T-helper 2 cell treated with Interferon-gamma antibody and Interleukin-4, amounts not matched to agents 5 μg/mL and 100 μg/mL, for 36 hours (primary cell): Measurements from ENCODE around the gene RRP36.

Source experiments
- DNase-seq: peaks from one replicate; pipeline ENCODE4 v3.0.0; 2021; ENCODE audit warnings: low spot score
- H3K27ac Mint-ChIP-seq: one replicate; pipeline ENCODE4 v1.8.0; 2021; ENCODE audit warnings: mild to moderate bottlenecking, mixed read lengths
- H3K27me3 Mint-ChIP-seq: one replicate; pipeline ENCODE4 v1.8.0; 2021; ENCODE audit warnings: low read depth, mixed read lengths
- H3K36me3 Mint-ChIP-seq: one replicate; pipeline ENCODE4 v1.8.0; 2021; ENCODE audit warnings: low read depth, mixed read lengths
- H3K4me1 Mint-ChIP-seq: one replicate; pipeline ENCODE4 v1.8.0; 2021; ENCODE audit warnings: low read depth, mixed read lengths
- H3K4me3 Mint-ChIP-seq: one replicate; pipeline ENCODE4 v1.8.0; 2022; ENCODE audit warnings: mild to moderate bottlenecking, moderate library complexity, mixed read lengths
- H3K9me3 Mint-ChIP-seq: one replicate; pipeline ENCODE4 v1.8.0; 2021; ENCODE audit warnings: mixed read lengths

RRP36 gene

DNA sequence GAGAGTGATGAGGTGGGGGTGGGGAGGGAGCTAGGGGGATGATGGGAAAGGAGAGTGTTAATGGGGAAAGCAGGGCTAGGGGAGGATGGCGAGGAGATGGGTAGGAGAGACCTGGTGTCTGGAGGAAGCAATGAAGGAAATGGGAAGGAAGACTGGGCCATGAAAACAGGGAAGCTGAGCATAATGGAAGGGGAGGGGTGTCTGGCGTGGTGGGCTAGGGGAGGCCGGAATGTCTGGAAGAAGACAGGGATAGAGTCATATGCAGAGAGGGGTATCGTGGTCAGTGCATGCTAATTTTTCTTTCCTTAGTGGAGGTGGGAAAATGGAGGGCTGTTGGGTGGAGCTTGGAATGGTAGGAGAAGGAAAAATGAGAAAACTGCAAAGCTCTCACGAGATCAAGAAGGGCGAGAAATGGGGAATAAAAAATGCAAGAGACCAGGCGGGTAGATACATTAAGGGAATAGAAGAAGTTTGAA is 7.0 kb upstream of the RRP36 start:
- no peaks in the 10 kb centered on the region for H3K27me3 Mint-ChIP-seq
- H3K9me3 Mint-ChIP-seq: no peaks in the 10 kb centered on the region
- H3K27ac Mint-ChIP-seq: peak overlapping the region; percentile 92
- peak overlapping the region; percentile 97 for H3K4me3 Mint-ChIP-seq
- peaks cover 59% of the 10 kb centered on the region for H3K36me3 Mint-ChIP-seq
- no peak for DNase-seq
- peaks cover 34% of the 10 kb centered on the region for H3K4me1 Mint-ChIP-seq

DNA sequence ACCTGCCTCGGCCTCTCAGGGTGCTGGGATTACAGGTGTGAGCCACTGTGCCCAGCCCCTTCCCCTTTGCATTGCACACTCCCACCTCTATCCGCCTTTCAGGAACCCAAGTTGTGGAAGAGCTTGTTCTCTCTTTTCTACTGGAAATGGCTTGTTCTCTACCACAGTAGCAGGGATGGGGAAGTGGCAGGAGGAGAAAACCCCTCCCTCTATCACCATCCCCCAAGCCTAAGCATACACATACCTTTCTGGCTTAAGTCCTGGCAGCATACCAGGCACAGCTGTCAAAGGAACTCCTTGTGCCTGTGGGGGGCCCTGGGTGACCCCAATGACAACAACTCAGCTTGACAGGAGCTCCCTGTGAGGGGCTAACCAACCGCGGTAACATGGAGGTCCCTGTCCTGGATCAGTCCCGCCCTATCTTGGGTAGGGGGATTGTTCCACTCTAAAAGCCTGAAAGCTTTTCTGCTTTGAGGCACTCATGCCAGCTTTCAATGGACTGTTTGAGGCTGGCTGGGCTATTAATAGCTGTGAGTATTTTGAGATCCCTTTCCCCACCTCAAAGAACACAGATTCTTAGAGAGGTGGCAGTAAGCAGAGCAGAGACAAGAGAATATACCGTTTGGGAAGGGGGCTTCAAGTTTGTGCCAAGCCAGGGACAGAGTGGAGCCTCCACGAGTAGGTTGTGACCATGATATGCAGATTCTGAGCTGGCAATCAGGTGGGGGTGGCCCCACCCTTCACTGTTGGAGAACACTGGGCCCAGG is 5.1 kb upstream of the RRP36 start:
- peaks cover 56% of the 10 kb centered on the region for H3K36me3 Mint-ChIP-seq

DNA sequence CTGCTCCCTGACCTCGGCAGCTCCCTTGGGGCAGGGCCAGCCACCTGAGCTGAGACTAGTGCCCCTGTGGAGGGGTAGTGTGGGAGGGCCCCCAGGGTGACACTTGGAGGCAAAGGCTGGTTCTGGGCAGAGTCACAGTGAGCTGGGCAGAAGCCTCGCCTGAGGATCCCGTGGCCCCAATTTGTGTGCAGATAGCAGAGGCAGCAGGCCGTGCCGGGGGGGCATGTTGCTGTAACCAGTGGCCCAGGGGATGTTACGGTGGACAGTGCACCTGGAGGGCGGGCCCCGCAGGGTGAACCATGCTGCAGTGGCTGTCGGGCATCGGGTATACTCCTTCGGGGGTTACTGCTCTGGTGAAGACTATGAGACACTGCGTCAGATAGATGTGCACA is 4.5 kb upstream of the RRP36 start:
- Mint-ChIP-seq H3K36me3 (peaks cover 53% of the 10 kb centered on the region), H3K27ac (no peak overlapping the region), H3K27me3 (no peaks in the 10 kb centered on the region), H3K9me3 (no peaks in the 10 kb centered on the region), H3K4me3 (no peak overlapping the region), H3K4me1 (peaks cover 35% of the 10 kb centered on the region)
- DNase-seq: no peak

More for the DNA sequence above, 5.1 kb upstream of the RRP36 start:
- no peak for DNase-seq
- no peaks in the 10 kb centered on the region for H3K9me3 Mint-ChIP-seq
- peaks cover 35% of the 10 kb centered on the region for H3K4me1 Mint-ChIP-seq
- H3K27ac Mint-ChIP-seq: peak overlapping the region; percentile 23
- peak overlapping the region; percentile 64 for H3K4me3 Mint-ChIP-seq
- H3K27me3 Mint-ChIP-seq: no peaks in the 10 kb centered on the region

DNA sequence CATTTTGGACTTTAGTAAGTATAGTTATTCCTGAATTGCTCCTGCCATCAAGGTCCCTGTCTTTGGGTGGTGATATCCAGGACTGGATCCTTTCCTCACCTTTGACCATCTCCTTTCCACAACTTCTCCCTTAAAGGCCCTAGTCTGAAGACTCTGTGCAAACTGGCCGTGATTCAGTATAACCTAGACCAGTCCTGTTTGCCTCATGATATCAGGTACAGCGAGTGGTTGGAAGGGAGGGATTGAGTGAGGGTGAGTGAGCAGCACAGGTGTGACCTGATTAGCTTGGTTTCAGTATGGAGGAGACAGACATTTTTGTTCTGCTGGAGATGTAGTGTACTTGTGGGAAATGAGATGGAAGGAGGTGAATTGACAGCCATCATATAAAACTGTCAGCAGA is 2.3 kb upstream of the RRP36 start:
- H3K9me3 Mint-ChIP-seq: no peaks in the 10 kb centered on the region
- H3K27ac Mint-ChIP-seq: peak overlapping the region; percentile 62
- peaks cover 47% of the 10 kb centered on the region for H3K36me3 Mint-ChIP-seq
- no peak for DNase-seq
- peaks cover 24% of the 10 kb centered on the region for H3K4me1 Mint-ChIP-seq
- peak overlapping the region; percentile 45 for H3K4me3 Mint-ChIP-seq
- H3K27me3 Mint-ChIP-seq: no peaks in the 10 kb centered on the region

DNA sequence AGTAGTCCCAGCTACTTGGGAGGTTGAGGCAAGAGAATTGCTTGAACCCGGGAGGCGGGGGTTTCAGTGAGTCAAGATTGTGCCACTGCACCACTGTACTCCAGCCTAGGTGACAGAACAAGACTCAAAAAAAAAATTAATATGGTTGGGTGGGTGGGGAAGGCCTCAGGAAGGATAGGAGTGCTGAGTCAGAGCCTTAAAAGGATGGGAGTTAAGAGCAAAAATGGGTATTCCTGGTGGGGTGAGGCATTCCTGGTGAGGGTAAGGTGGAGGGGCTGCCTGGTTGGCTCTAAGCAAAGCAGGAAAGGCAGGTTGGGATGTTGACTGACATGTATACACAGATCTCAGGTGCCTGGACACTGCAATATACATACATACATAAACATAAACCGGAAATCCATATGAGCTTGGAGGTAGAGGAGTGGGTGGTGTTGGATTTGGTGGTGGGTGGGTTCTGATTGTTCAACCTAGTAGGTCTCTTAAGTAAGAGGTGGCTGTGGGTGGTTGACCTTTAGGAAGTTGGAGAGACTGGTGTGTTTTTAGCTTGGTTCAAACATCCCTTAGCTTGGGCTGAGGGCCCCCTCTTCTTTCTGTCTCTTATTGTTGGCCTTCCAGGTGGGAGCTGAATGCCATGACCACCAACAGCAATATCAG is 1.2 kb upstream of the RRP36 start:
- H3K9me3 Mint-ChIP-seq: no peaks in the 10 kb centered on the region
- H3K4me1 Mint-ChIP-seq: peaks cover 20% of the 10 kb centered on the region
- peak overlapping the region; percentile 17 for H3K4me3 Mint-ChIP-seq

DNA sequence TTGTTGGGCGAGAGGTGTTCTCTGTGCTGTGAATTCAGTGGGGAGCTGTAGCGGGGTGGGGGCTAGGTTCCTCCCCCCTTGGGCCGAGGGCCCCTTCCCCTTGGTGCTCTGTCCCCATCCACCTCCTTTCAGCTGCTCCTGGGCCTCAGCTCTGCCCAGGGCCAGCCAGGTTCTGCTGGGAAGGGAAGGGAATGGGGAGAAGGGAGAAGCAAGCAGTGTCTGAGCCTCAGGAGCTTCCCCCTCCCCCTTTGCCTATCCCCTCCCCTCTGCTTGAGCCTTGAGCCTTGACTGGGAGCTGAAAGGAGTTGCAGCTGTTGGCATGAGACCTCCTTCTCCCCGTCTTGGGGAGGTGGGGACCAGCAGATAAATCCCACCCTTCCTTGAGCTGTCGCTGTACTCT is 576 bp upstream of the RRP36 start:
- peaks cover 19% of the 10 kb centered on the region for H3K4me1 Mint-ChIP-seq
- no peaks in the 10 kb centered on the region for H3K27me3 Mint-ChIP-seq

More for the DNA sequence above, 1.2 kb upstream of the RRP36 start:
- no peak for DNase-seq
- Mint-ChIP-seq H3K36me3 (peaks cover 49% of the 10 kb centered on the region), H3K27me3 (no peaks in the 10 kb centered on the region), H3K27ac (no peak overlapping the region)

DNA sequence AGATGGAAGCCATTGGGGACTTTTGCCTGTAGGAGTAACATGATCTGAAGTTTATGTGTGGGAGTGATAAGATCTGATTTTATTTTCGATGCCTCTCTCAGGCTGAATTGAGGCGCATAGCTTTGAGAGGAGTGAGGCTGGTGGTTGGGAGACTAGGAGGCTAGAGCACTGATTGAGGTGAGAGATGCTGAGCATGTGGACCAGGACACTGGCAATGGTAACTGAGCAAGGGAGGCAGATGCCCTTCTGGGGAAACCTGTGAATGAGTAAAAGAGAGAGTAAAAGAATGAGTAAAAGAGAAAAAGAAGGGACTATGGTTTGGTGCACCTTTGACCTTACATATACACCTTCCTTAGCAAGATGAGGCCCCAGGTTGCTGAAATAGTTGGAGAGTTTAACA is 3.0 kb downstream of the RRP36 start:
- Mint-ChIP-seq H3K36me3 (peaks cover 46% of the 10 kb centered on the region), H3K9me3 (no peaks in the 10 kb centered on the region), H3K27me3 (no peaks in the 10 kb centered on the region), H3K4me1 (peaks cover 11% of the 10 kb centered on the region), H3K27ac (peak overlapping the region; percentile 4), H3K4me3 (no peak overlapping the region)
- DNase-seq: no peak

More for the DNA sequence above, 576 bp upstream of the RRP36 start:
- no peak for DNase-seq
- Mint-ChIP-seq H3K4me3 (peak overlapping the region; percentile 86), H3K36me3 (peaks cover 51% of the 10 kb centered on the region), H3K27ac (peak overlapping the region; percentile 4), H3K9me3 (no peaks in the 10 kb centered on the region)

DNA sequence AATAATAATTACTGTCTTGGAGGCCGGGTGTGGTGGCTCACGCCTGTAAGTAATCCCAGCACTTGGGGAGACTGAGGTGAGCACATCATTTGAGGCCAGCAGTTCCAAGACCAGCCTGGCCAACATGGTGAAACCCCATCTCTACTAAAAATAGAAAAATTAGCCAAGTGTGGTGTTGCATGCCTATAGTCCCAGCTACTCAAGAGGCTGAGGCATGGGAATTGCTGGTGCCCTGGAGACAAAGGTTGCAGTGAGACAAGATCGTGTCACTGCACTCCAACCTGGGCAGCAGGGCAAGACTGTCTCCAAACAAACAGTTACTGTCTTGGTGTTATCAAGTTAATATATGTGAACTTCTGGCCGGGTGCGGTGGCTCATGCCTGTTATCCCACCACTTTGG is 4.9 kb downstream of the RRP36 start:
- Mint-ChIP-seq H3K4me3 (no peak overlapping the region), H3K9me3 (no peaks in the 10 kb centered on the region), H3K36me3 (peaks cover 41% of the 10 kb centered on the region), H3K27ac (no peak overlapping the region), H3K27me3 (no peaks in the 10 kb centered on the region), H3K4me1 (peaks cover 8% of the 10 kb centered on the region)
- DNase-seq: no peak

DNA sequence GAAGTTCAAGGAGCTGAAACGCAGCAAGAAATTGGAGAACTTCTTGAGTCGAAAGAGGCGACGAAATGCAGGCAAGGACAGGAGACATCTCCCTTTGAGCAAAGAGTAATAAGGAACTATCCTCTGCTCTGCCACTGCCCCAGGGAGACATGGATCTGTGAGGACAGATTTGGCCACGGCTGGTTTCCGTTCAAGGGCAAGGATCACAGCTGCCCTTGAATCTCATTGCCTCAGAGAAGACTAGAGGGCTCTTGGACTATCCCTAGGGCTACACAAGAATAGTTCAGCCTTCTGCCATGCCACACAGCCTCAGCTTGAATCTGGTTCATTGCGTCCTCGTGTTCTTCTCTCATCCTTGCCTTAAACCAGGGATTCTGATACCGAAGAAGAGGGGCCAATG is 7.7 kb downstream of the RRP36 start:
- peaks cover 46% of the 10 kb centered on the region for H3K36me3 Mint-ChIP-seq

DNA sequence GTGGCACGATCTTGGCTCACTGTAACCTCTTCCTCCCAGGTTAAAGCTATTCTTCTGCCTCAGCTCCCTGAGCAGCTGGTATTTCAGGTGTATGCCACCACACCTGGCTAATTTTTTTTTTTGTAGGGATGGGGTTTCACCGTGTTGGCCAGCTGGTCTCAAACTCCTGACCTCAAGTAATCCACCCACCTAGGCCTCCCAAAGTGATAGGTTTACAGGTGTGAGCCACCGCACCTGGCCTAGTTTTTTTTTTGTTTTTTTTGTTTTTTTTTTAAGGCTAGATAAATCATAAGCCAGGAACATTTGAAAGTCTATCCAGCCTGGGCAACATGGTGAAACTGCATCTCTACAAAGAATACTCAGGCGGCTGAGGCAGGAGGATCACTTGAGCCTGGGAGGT is 10.9 kb downstream of the RRP36 start:
- Mint-ChIP-seq H3K27ac (no peak overlapping the region), H3K9me3 (no peaks in the 10 kb centered on the region), H3K36me3 (peaks cover 38% of the 10 kb centered on the region)

More for the DNA sequence above, 7.7 kb downstream of the RRP36 start:
- Mint-ChIP-seq H3K4me1 (peaks cover 4% of the 10 kb centered on the region), H3K27me3 (no peaks in the 10 kb centered on the region), H3K27ac (no peak overlapping the region), H3K4me3 (no peak overlapping the region), H3K9me3 (no peaks in the 10 kb centered on the region)
- DNase-seq: no peak

DNA sequence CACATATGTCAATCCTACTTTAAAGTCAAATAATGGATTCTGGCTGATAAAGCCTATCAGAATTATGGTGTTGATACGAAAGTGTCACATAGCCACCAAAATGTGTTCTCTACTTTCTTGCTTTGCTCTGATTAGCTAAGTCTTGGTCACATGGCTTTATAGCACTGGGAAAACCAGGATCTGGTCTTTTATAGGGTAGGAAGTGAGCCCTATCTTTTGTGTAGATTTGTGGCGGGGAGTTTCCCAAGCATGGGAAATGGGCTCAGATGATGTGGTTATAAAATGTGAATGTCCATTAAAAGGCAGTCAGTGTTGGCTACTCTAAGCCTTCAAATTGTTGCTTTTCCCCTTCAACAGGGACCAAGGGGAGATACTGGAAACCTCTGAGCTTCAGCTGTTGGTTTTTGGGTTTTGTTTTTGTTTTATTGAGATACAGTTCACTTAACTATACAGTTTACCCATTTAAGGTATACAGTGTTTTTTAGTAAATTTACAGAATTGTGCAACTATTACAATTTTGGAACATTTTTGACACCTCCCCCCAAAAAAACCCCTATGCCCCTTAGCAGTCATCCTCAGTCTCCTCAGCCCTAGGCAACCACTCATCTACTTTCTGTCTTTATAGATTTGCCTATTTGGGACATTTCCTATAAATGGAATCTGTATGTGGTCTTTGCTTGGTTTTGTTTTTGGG is 12.2 kb downstream of the RRP36 start:
- Mint-ChIP-seq H3K27ac (peak overlapping the region; percentile 7), H3K4me1 (peaks cover 2% of the 10 kb centered on the region), H3K36me3 (peaks cover 37% of the 10 kb centered on the region), H3K4me3 (no peak overlapping the region), H3K27me3 (no peaks in the 10 kb centered on the region), H3K9me3 (no peaks in the 10 kb centered on the region)
- no peak for DNase-seq

More for the DNA sequence above, 10.9 kb downstream of the RRP36 start:
- no peak for DNase-seq
- H3K4me3 Mint-ChIP-seq: no peak overlapping the region
- no peaks in the 10 kb centered on the region for H3K27me3 Mint-ChIP-seq
- H3K4me1 Mint-ChIP-seq: no peaks in the 10 kb centered on the region

DNA sequence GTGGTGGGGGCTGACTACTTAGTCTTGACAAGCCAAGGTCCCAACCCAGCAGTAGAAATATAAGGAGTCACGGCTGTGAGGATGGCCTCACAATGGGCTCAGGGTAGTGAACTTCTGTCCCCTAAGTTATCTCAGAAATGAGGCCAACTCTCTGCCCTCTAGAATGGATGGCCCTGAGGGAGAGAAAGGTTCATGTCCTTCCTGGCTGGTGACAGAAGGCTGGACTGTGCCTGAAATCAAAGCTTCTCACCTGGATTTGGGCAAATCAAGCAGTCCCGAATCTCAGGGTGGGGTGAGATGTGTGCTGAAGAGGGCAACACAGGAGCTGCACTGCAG is 12.7 kb downstream of the RRP36 start:
- no peaks in the 10 kb centered on the region for H3K9me3 Mint-ChIP-seq
- H3K36me3 Mint-ChIP-seq: peaks cover 35% of the 10 kb centered on the region
- H3K4me3 Mint-ChIP-seq: no peak overlapping the region
- H3K27ac Mint-ChIP-seq: no peak overlapping the region
- DNase-seq: no peak
- H3K27me3 Mint-ChIP-seq: no peaks in the 10 kb centered on the region
- H3K4me1 Mint-ChIP-seq: peaks cover 2% of the 10 kb centered on the region

DNA sequence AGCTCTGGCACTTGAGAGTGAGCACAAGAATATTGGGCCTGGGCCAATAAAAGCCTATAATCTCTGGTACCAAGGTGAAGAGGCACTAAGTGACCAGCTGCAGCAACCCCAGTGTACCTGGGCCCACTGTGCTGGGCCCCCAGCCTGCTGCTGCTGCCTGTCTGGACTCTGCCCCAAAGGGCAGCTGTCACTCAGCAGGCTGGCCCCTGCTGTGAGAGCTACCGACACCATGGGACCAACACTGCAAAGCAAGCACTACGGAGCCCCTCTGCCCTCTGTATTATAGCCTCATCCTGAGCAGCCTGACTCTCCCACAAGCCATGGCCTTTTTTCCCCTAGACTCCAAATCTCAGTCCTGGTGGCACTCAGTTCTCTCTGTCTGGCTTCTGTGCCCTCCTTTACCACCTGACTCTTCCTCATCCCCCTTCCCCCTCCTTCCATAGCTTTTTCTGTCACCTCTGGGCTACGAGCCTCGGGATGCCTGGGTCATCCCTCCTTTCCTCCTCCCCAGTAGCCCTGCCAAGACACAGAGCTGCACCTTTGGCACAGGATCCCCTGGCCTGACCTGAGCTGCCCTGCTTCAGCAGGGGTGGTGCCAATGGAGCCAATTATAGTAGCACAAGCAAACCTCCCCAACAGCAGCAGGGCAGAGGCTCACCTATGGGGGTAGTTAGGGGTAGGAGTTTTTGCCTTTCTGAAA is 14.2 kb downstream of the RRP36 start:
- no peaks in the 10 kb centered on the region for H3K27me3 Mint-ChIP-seq
- H3K4me3 Mint-ChIP-seq: no peak overlapping the region
- H3K4me1 Mint-ChIP-seq: peaks cover 2% of the 10 kb centered on the region
- no peak overlapping the region for H3K27ac Mint-ChIP-seq
- DNase-seq: no peak
- no peaks in the 10 kb centered on the region for H3K9me3 Mint-ChIP-seq
- peaks cover 34% of the 10 kb centered on the region for H3K36me3 Mint-ChIP-seq

DNA sequence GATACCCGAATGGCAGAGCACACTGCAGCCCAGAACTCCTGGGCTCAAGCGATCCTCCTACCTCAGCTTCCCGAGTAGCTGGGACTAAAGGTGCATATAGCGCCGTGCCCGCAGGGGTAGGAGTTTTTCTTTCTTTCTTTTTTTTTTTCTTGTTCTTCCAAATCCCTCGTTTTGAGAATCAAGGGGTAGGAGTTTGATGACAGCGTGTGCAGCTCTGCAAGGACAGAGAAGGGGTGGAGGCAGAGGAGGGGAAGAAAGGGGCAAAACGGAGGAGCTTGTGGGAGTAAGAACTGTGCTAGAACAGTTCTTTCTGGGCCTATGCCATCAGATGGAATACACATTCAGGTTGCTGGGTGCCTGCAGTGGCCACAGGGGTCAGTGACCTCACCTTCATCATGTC is 15.3 kb downstream of the RRP36 start:
- Mint-ChIP-seq H3K36me3 (peaks cover 33% of the 10 kb centered on the region), H3K4me1 (peaks cover 2% of the 10 kb centered on the region), H3K9me3 (no peaks in the 10 kb centered on the region), H3K27me3 (no peaks in the 10 kb centered on the region), H3K27ac (no peak overlapping the region), H3K4me3 (no peak overlapping the region)
- no peak for DNase-seq
